ENCODE results near the gene SAMD4A.

GRCh38 chr14:54532111-54533012 lies 34.6 kb upstream of the SAMD4A start:
- TF ChIP-seq POLR2A (IDR thresholded peaks at IDR 0.05) (no peak), CTCF (IDR thresholded peaks at IDR 0.05) (no peak), POLR2AphosphoS5 (IDR thresholded peaks at IDR 0.05) (no peak)
